GM12878 (cell line): Measurements from ENCODE around the gene NIPAL1. TPM values are rescaled to one million over a fixed set of nuclear protein-coding genes. Genes with fewer than 3 reads are reported as not detected.

Experiments
- ATAC-seq: fragments of 200-7000 bp; cut with Tn5 transposase; 3 replicates; pipeline ENCODE4 v1.9.1; 2020; ENCODE audit warnings: mild to moderate bottlenecking, moderate library complexity
- BruUV-seq: library from RNA; stranded (reverse); fragments of 400-500 nt; replicated peaks from 2 replicates; lab custom pipeline; 2021; lab: Mats Ljungman, UMichigan
- CTCF ChIA-PET: fragments of 300-600 bp; sonication (Branson Sonifier 250); formaldehyde crosslinking; extraction: SDS; loops from one replicate; lab custom pipeline; 2021; ENCODE audit warnings: inconsistent platforms; lab: Yijun Ruan, JAX
- POLR2A ChIA-PET: fragments of 350-600 bp; formaldehyde crosslinking; extraction: SDS; loops from one replicate; lab custom pipeline; 2021; ENCODE audit warnings: inconsistent platforms; lab: Charles Lee
- RAD21 ChIA-PET: fragments of 300-600 bp; sonication (Branson Sonifier 250); formaldehyde crosslinking; loops from one replicate; lab custom pipeline; 2023; ENCODE audit warnings: antibody characterized with exemption; ENCODE audit not compliant: unreplicated experiment; lab: Charles Lee
- SMC1A ChIA-PET: fragments of 300-600 bp; sonication (Branson Sonifier 250); formaldehyde crosslinking; loops from one replicate; lab custom pipeline; 2023; ENCODE audit not compliant: unreplicated experiment, uncharacterized antibody; lab: Charles Lee
- DNase-seq: peaks from one replicate; pipeline ENCODE4 v3.0.0-alpha.2; 2011; ENCODE audit warnings: low read depth, low spot score
- FAIRE-seq: peaks from 3 replicates; lab custom pipeline; 2011; peaks lifted over from hg19 to GRCh38; lab: Jason Lieb, UNC
- H2AFZ ChIP-seq: 2 replicates; pipeline ENCODE4 v1.6.0; 2011; ENCODE audit warnings: low read depth, low read length, control low read depth; ENCODE audit not compliant: control insufficient read depth
- H3K27ac ChIP-seq: 2 replicates; pipeline ENCODE4 v1.5.1; 2011; ENCODE audit warnings: control low read depth; ENCODE audit not compliant: control insufficient read depth, insufficient read depth
- H3K27me3 ChIP-seq, 2 experiments: replicated peaks in 1 of 2; 2 replicates each; pipeline versions ENCODE4 v1.6.0 to v1.6.1; 2011; ENCODE audit warnings: low read length in 1 of 2; ENCODE audit not compliant: control insufficient read depth in 2 of 2, insufficient read depth in 2 of 2
- H3K36me3 ChIP-seq, 2 experiments: 2 replicates each; pipeline ENCODE4 v1.5.1; 2011; ENCODE audit warnings: low read length in 1 of 2; ENCODE audit not compliant: control insufficient read depth in 2 of 2, insufficient read depth in 2 of 2
- H3K4me1 ChIP-seq: 2 replicates; pipeline ENCODE4 v1.6.1; 2011; ENCODE audit warnings: mild to moderate bottlenecking, low read length, moderate library complexity, mixed read lengths; ENCODE audit not compliant: control insufficient read depth, insufficient read depth
- H3K4me2 ChIP-seq: 2 replicates; pipeline ENCODE4 v1.6.0; 2011; ENCODE audit warnings: control low read depth; ENCODE audit not compliant: control insufficient read depth, insufficient read depth
- H3K4me3 ChIP-seq: fragments of 200-600 bp; sonication (generic); 2 replicates; pipeline ENCODE4 v1.5.1; 2016
- H3K79me2 ChIP-seq: 2 replicates; pipeline ENCODE4 v1.6.0; 2011; ENCODE audit warnings: low read length; ENCODE audit not compliant: control insufficient read depth, insufficient read depth
- H3K9ac ChIP-seq: 2 replicates; pipeline ENCODE4 v1.8.0; 2011; ENCODE audit warnings: low read length, control low read depth, mixed read lengths; ENCODE audit not compliant: control insufficient read depth, insufficient read depth
- H3K9me3 ChIP-seq: replicated peaks from 3 replicates; pipeline ENCODE4 v1.5.1; 2011; ENCODE audit warnings: mild to moderate bottlenecking, low read length; ENCODE audit not compliant: control insufficient read depth, insufficient read depth
- H4K20me1 ChIP-seq: 2 replicates; pipeline ENCODE4 v1.6.0; 2011; ENCODE audit not compliant: control insufficient read depth, insufficient read depth
- E2F4 ChIP-seq: IDR thresholded peaks from 2 replicates; pipeline ENCODE4 v1.6.1; 2012; ENCODE audit warnings: low read depth, low read length, improper control_type of control experiment
- E2F8 ChIP-seq: fragments of 450-650 bp; IDR thresholded peaks from 2 replicates; pipeline ENCODE4 v1.6.1; 2018; ENCODE audit warnings: mild to moderate bottlenecking, low read depth, moderate library complexity; ENCODE audit not compliant: partially characterized antibody
- HDAC2 ChIP-seq: fragments of 200-600 bp; sonication (generic); IDR thresholded peaks from 2 replicates; pipeline ENCODE4 v1.6.1; 2017
- MTA2 ChIP-seq: fragments of 450-650 bp; IDR thresholded peaks from 2 replicates; pipeline ENCODE4 v1.6.1; 2016; ENCODE audit warnings: low read depth, mild to moderate bottlenecking, moderate library complexity
- NFIC ChIP-seq: IDR thresholded peaks from 2 replicates; pipeline ENCODE4 v1.6.1; 2012; ENCODE audit warnings: low read depth, mild to moderate bottlenecking, inconsistent platforms, low read length, moderate library complexity
- POU2F2 ChIP-seq: IDR thresholded peaks from 3 replicates; pipeline ENCODE4 v1.6.1; 2011; ENCODE audit warnings: low read depth, mild to moderate bottlenecking, low read length, borderline replicate concordance
- RUNX3 ChIP-seq: IDR thresholded peaks from 2 replicates; pipeline ENCODE4 v1.6.1; 2012; ENCODE audit warnings: low read length, inconsistent platforms
- SUZ12 ChIP-seq: fragments of 200-600 bp; sonication (generic); IDR thresholded peaks from one replicate; pipeline ENCODE4 v1.6.1; 2018; ENCODE audit warnings: antibody characterized with exemption, mild to moderate bottlenecking; ENCODE audit not compliant: unreplicated experiment
- ZNF24 ChIP-seq: fragments of 450-650 bp; IDR thresholded peaks from 2 replicates; pipeline ENCODE4 v1.6.1; 2017; ENCODE audit warnings: antibody characterized with exemption, mild to moderate bottlenecking
- ZNF384 ChIP-seq: IDR thresholded peaks from 2 replicates; pipeline ENCODE4 v1.6.1; 2012; ENCODE audit warnings: low read depth, mild to moderate bottlenecking, low read length, improper control_type of control experiment, borderline replicate concordance
- WGBS: methylation state at CpG from one replicate; pipeline ENCODE4 v1.1.6; 2016; ENCODE audit warnings: low lambda C conversion rate; ENCODE audit not compliant: insufficient replicate concordance, insufficient coverage; ENCODE audit errors: missing lambda C conversion rate; 5-methylcytosine and 5-hydroxymethylcytosine counted together
- in situ Hi-C: fragments of 300-500 bp; cut with MboI; formaldehyde crosslinking; loops from 9 replicates; pipeline ENCODE4 v1.14.3; 2018; ENCODE audit warnings: mixed read lengths
- intact Hi-C: fragments of 100-400 bp; cut with micrococcal nuclease; formaldehyde crosslinking; loops from one replicate; pipeline ENCODE4 v1.14.2; 2022; ENCODE audit not compliant: unreplicated experiment
- polyA plus RNA-seq, 11 experiments: library from polyadenylated mRNA; depleted of rRNA in 4 of 11; unstranded in 6 of 11; stranded (reverse) in 5 of 11; fragments of >200 nt; fragmentation: Nextera tagmentation in 4 of 11; fragmentation: Illumina TruSeq in 1 of 11; extraction: Ambion mirVana in 4 of 11; extraction: Trizol in 1 of 11; gene quantifications; 1 replicate in 1 of 11; 2 replicates in 10 of 11; pipeline versions ENCODE4 v1.2.1 to v1.2.3, GENCODE V29; 2011 to 2016; ENCODE audit warnings: inconsistent platforms in 2 of 11, missing spikeins in 2 of 11, low read depth in 1 of 11
- total RNA-seq, 4 experiments: library from RNA; depleted of rRNA in 3 of 4; stranded (reverse); fragments of >200 nt in 3 of 4; fragmentation: Illumina TruSeq in 1 of 4; extraction: Trizol in 1 of 4; gene quantifications; 2 replicates each; pipeline versions ENCODE4 v1.2.1 to v1.2.3, GENCODE V29; 2013 to 2021

The NIPAL1 gene
- total and polyA plus RNA-seq, 10 of the 15 experiments (the other 5 are each of a cell fraction or from before 2014, with no cell fraction given): 0.46 to 9.7 (median 5.9) TPM

- no peak for TF ChIP-seq E2F4
- TF ChIP-seq ZNF384: no peak
- no peak for TF ChIP-seq HDAC2
These were observed 26.9 kb downstream of the NIPAL1 start (continued) for GRCh38 chr4:48043504-48043903.

GRCh38 chr4:48044298-48044697, 27.7 kb downstream of the NIPAL1 start:
- ChIA-PET SMC1A (interaction anchor here (0.9 to 11.7 kb wide), 4 partner anchors 11 to 167 kb away, joined by 3 to 268 read pairs (median 6); no protein-coding TSS in a partner anchor), RAD21 (interaction anchor here (1.6 to 7.4 kb wide), 2 partner anchors 9 to 26 kb away, joined by 7 to 121 read pairs; no protein-coding TSS in a partner anchor), POLR2A (interaction anchor here (4.5 kb wide), 1 partner anchor 12 kb away, joined by 38 read pairs; no protein-coding TSS in a partner anchor), CTCF (interaction anchor here (5.8 to 8.1 kb wide), 2 partner anchors 10 to 41 kb away, joined by 46 to 158 read pairs; no protein-coding TSS in a partner anchor)
- Histone ChIP-seq H3K4me3 (no peak overlapping the region), H3K4me1 (peaks cover 74% of the 10 kb centered on the region), H3K27me3 (no peaks in the 10 kb centered on the region), H3K4me2 (peak overlapping the region; percentile 64), H3K79me2 (no peaks in the 10 kb centered on the region), H3K9me3 (no peaks in the 10 kb centered on the region), H2AFZ (no peak overlapping the region), H3K36me3 (no peaks in the 10 kb centered on the region), H4K20me1 (no peaks in the 10 kb centered on the region), H3K9ac (no peak overlapping the region), H3K27ac (peak overlapping the region; percentile 38)
- BruUV-seq: no TSS peak
- intact Hi-C loops: loop anchor here (10.0 kb wide), 1 partner anchor 529 kb away; no protein-coding TSS in a partner anchor
- in situ Hi-C loops: no loop called here
- ATAC-seq (no peak), DNase-seq (no peak), FAIRE-seq (no peak)
- TF ChIP-seq NFIC: peak; percentile 55; the same call in 1 of the 2 replicates
- 0 out of 3 replicates have a peak, but pooled peaks have one; percentile 39 for TF ChIP-seq POU2F2
- peak; percentile 52; the same call in 1 of the 2 replicates for TF ChIP-seq MTA2
- peak; percentile 81 for TF ChIP-seq ZNF24
- TF ChIP-seq RUNX3: peak; percentile 86
- TF ChIP-seq E2F8: no peak
- no peak for TF ChIP-seq SUZ12
- WGBS: 0% methylated on average over 2 of the region's 2 CpGs
